ENCODE measurements around the gene TMEM179.
"Not testable (repeated sequence)": the region's sequence is repeated elsewhere in the genome, so short reads cannot be mapped to it uniquely, and the experiment has no call there.

Gene TMEM179

DNA sequence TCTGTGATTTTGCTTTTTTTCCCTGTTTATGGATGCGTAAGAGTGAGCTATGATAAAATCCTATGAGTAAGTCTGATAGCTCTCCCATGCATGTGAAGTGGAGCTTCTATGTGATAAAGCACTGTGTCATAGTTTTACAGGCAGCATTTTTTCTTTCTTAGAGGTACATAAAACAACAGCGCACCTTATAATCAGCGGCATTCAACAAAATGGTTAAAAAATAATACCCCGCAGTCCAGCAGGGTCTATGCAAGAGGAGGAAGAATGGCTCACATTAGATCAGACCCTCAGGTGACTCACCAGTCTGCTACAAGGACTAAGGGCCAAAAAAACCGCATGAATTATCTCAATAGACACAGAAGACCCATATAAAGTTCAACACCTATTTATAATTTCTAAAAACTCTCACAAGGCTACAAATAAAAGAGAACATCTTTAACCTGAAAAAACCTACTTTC lies 33.0 kb upstream of the TMEM179 start:
- no peak for DNase-seq

DNA sequence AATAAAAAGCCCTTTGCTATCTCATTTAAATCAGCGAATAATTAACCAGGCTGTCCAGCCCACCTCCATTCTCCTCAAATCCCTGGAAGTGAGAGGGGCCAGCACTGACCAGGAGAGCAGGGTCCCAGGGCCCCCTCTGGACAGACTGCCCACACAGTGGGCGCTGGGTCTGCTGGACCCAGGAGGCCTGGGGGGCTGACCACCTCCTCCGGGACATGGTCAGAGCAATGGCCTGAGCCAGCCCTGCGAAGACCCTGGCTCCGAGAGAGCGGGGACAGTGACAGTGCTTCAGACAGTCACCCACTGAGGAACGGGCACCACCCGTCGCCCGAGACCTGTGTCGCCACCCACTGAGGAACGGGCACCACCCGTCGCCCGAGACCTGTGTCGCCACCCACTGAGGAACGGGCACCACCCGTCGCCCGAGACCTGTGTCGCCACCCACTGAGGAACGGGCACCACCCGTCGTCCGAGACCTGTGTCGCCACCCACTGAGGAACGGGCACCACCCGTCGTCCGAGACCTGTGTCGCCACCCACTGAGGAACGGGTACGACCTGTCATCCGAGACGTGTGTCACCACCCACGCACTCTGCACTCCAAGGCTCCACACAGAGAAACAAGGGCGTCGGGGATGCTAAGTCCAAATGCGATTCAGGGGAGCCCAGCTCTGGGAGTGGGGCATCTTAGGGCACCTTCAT lies 32.4 kb upstream of the TMEM179 start:
- DNase-seq: not testable (repeated sequence)

DNA sequence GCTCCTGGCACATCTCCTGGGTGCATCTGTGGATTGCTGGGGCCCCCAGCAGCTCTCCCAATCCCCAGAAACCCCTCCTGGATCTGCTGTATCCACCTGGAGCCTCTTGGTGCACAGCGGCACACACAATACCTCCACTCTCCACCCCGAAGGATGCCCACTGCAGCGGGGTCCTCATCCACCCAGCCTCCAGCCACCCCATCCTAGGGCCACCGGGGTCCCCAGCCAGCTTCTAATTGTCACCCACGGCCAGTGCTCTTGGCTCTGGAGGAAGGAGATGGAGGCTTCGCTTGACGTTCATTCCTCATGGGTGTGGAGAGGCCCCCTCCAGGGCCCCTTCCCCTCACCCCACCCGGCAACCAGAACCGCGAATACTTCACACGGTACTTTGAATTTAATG lies 31.6 kb upstream of the TMEM179 start:
- no peak for DNase-seq

- no peak for DNase-seq
Observed at GRCh38 chr14:104635717-104636116, 31.1 kb upstream of the TMEM179 start.

DNA sequence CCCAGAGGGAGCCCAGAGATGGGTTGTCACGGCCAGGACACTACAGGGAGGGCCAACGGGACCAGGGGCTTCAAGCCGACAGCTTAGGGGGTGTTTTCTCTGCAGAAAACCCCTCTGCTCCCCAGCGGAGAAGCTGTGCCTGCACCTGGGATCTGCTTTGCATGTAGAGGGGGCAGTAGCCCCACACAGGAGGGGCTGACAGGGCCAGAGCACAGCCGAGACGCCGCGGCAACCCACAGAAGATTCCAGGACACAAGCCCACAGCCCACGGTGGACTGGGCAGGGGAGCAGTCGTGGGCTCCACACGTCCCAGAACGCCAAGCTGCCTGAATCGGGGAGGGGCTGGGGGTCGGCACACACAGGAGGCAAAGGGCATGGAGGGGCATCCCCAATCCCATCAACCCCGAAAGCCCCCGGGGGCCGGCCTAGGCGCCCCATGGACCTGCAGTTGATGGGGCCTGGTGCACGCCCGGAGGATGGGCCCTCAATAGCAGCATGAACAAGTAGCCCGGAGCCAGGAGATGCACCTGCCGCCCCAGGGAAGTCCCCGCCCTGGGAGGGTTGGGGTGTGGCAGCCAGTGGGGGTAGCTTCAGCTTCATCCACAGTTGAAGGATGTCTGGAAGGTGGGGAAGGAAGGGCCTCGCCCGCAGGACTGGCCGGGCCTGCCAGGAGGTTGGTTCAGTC lies 30.5 kb upstream of the TMEM179 start:
- no peak for DNase-seq

- no peak for DNase-seq
Observed at GRCh38 chr14:104634138-104634760, 29.7 kb upstream of the TMEM179 start.

DNA sequence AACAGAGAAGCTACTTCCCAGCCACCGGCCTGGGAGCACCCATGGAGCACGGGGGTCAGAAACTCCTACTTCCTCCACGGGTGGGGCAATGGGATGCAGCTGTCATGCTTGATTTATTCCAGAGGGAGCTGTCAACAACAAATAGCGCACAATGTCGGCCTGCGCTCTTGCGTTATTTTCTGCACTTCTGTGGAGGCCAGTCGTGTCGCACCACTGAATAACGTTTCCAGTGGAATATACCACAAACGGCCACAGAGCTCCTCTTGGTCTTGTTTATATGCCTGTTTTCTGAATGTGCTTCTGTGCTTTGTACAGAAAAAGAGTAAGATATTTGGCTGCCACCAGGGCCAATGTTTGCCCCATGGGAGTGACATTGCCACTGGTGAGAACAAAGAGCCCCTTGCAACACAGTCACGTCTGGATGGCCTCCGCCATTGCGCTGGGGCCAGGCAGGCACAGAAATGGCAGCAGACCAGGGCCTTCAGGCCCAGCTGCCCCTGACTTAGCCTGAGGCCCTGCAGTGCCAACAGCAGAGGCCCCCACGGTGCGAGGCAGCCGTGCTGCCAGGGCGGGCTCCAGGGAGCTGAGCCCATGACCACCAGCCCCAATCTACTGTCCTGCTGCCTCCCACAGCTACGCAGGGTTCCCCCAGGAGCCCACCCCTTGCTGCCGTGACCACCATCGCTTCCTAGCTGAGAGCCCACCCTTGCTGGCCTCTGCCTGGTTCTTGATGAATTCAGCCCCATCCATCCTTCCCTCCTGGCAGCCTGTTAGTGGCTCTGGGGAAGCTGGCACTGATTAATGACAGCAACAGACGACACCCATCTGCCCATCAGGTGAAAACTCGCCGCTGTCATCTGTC lies 28.9 kb upstream of the TMEM179 start:
- DNase-seq: no peak

DNA sequence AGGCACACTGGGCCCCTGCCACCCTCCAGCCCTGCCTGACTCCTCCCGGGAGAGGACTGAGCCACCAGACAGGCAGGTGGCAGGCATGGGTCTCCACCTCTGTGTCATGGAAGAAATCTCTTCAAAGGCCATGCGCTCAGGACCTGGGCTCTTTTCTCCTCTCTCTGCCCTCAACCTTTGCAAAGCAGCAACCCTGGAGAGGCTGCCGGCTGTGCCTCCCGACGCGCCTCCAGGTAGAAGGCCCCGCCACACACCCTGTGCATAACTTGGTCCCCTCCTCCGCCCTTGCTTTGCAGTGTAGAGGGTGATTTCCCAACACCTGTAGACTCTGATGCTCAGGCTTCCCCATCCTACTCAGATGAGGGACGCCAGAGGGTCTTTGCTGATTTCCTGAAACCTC lies 28.2 kb upstream of the TMEM179 start:
- DNase-seq: no peak

- no peak for DNase-seq
Observed at GRCh38 chr14:104624939-104625338, 20.4 kb upstream of the TMEM179 start.

DNA sequence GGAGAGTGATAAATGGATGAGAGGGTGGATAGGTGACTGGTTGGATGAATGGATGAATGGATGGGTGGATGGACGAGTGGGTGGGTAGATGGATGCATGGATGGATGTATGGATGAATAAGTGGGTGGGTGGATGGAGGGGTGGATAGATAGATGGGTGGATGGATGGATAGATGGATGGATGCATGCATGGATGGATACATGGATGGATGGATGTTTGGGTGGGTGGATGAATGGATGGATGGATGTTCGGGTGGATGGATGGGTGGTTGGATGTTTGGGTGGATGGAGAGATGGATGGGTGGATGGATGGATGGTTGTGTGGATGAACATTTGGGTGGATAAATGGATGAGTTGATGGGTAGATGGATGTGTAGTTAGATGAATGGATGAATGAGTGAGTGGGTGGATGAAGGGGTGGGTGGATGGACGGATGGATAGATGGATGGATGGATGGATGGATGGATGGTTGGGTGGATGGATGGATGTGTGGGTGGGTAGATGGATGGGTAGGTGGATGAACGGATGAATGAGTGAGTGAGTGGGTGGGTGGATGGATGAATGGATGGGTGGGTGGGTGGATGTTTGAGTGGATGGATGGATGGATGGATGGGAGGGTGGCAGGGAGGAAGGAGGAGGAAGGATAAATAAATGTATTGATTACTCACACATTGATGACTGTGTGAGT lies 9.7 kb upstream of the TMEM179 start:
- no peak for DNase-seq

DNA sequence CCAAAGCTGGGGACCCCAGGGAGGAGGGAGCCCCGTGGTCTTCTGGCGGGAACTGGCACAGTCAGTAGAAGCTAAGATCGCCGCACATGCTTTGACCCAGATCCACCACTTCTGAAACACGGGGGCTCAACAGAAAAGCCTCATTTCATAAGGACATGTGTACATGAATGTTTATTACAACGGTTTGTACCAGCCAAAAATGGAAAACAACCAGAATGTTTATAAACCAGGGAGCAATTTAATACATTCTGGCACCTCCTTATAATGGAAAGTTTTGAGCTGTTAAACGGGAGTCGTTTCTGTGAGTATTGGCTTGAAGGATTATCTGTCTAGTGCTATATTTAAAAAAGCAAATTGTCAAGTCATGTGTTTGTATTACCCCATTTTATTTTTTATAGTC lies 7.3 kb upstream of the TMEM179 start:
- no peak for DNase-seq

DNA sequence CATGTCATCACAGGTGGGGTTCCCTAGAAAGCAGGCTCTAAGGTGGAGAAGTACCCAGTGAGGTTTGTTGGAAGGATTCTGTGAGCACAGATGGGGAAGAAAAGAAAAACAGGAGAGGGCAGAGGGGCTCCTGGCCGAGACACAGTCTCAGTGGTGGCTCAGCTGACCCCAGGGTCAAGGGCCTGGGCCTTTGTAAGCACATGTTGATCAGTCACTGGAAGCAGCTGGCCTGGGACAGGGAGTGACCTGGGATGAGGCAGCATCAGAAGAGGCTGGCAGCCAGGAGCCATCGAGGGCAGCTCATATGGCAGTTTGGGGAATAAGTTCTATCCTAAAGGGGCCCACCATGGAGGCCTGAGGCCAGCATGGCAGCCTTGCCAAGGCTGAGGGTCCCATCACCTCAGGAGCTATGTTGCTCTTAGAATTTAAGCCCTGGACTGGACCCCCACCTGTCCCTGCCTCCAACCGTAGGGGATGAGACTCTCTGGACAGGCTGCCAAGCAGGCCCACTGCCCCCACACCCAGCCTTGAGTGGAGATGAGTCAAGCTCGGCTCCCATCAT lies 6.3 kb upstream of the TMEM179 start:
- DNase-seq: no peak

DNA sequence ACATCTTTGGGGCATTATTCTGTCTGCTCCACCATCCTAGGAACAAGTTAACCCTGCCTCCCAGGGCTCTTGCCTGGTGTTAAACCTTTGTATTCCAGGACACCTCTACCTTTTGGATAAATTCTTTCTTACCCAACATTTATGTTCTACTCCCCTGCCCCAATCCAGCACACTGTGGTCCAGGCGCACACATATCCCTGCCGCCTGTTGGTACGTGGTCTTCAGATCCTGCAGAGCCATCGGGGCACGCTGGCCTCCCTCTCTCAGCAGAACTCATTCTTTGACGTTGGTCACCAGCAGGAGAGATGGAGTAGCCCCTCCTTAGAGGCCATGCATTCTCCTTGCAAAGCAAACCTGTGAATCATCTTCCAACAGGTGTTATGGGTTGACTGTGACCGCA lies 5.1 kb upstream of the TMEM179 start:
- no peak for DNase-seq

DNA sequence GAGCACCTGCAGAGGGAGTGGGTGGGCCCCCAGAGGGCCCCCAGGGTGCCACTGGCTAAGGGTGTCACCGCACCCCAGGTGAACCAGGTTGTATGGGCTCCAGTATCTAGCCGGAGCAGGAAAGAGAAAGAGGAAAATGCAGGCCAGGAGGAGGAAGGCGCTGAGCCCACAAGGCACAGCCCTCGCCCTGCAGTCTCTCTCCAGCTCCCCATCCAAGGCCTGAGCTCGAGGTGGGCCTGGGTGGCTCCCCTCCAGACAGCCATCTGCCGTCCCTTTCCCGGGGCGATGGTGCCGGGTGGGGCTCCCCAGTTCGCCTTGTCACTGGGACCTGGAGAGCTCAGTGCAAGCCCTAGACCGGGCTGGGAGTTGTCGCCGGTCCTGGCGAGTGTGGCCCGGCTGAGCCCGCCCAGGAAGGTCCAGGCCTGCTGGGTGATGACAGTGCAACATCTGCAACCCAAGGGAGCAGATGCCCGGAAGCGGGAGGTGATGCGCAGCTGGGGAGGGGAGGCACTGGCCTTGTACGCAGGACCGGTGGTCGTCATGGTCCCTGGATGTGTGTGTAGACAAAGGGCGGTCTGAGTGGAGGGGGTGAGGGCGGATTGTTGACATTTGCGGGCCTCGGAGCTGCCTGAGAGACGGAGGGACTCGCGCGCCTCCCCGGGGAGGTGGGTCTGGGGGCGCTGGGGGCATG lies 716 bp downstream of the TMEM179 start:
- DNase-seq: no peak

GRCh38 chr14:104602933-104603325 lies 1.6 kb downstream of the TMEM179 start:
- no peak for DNase-seq

GRCh38 chr14:104602315-104602932 lies 2.1 kb downstream of the TMEM179 start:
- no peak for DNase-seq

GRCh38 chr14:104601786-104602185 lies 2.8 kb downstream of the TMEM179 start:
- no peak for DNase-seq

DNA sequence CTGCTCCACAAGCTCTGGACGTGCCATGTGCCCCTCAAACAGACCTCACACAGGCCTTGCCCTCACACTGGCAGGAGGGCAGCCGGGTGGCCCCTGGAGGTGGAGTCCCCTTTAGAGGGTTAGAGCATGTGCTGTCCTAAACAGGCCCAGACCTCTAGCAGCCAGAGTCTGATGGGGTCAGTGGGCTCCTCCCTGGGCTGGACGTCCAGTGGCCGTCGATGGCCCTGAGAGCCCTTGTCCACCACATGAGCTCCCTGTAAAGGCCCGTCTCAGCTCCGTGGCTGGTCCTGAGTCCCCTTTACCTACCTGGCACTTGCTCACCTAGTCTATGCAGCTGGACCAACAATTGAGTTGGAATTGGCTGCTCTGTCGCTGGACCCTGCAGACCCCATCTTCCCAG lies 3.8 kb downstream of the TMEM179 start:
- DNase-seq: no peak

GRCh38 chr14:104600141-104600643 lies 4.4 kb downstream of the TMEM179 start:
- peak; percentile 73 for DNase-seq

DNA sequence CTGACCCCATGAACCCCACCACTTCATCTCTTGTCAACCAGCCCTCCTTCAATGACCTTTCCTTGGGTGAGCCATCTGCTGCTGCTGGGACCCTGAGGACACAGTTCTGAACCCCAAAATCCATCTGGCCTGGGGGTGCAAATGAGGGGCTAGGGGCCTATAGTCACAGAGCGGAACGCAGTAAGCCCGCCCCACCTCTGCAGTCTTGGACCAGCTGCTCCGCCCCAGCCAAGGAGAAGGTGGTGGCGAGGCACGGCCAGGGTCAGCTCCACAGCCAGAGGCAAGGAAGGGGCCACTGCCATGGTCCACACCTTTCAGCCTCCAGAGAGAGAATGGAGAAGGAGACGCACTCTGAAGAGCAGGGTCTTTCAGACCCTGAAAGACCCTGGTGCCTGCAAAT lies 5.1 kb downstream of the TMEM179 start:
- no peak for DNase-seq

- DNase-seq: no peak
Observed at GRCh38 chr14:104598910-104599273, 5.7 kb downstream of the TMEM179 start.
